Measurements from ENCODE around the gene DUSP5. TPM values are rescaled to one million over a fixed set of nuclear protein-coding genes. Genes with fewer than 3 reads are reported as not detected.

The DUSP5 gene
- total RNA-seq, 2 experiments from 2014 or later, result 64.3 to 66.2 TPM

DNA sequence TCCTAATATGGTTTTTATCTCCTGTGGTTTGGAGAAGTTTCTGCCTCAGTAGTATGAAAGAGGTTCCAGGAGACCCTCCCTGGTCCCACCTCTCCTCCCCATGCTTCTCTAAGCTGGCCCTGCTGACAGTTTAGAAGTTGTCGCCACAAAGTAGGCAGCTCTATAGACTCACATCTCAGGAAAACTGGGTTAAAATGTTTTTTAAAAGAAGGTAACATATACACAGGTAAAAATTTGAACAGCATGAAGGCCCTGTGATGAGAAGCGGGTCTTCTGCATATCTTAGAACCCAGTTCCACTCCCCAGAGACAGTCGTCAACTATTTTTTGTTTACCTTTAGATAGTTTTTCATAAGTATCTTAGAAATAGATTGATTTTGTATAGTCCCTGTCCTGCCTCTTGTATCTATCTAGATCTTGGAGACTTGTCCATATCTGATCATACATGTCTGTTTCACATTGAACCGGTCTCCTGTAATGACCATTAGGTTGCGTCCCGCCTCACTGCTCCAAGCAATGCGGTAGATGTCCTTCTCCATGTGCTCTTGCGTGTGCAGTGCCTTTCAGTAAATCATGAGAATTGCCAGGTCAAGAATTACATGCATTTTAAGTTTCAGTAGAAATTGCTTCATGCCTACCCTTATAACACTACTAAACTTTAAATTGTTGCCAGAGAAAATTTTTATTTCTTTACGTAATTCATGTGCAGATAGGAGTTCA, 2.2 kb downstream of the DUSP5 start:
- ATAC-seq (ENCODE audit: poor library complexity) (no peak), DNase-seq (no peak)
- peak overlapping the region; percentile 79 for H3K27ac Mint-ChIP-seq
- TF ChIP-seq, protein P1, sequence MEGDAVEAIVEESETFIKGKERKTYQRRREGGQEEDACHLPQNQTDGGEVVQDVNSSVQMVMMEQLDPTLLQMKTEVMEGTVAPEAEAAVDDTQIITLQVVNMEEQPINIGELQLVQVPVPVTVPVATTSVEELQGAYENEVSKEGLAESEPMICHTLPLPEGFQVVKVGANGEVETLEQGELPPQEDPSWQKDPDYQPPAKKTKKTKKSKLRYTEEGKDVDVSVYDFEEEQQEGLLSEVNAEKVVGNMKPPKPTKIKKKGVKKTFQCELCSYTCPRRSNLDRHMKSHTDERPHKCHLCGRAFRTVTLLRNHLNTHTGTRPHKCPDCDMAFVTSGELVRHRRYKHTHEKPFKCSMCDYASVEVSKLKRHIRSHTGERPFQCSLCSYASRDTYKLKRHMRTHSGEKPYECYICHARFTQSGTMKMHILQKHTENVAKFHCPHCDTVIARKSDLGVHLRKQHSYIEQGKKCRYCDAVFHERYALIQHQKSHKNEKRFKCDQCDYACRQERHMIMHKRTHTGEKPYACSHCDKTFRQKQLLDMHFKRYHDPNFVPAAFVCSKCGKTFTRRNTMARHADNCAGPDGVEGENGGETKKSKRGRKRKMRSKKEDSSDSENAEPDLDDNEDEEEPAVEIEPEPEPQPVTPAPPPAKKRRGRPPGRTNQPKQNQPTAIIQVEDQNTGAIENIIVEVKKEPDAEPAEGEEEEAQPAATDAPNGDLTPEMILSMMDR (IDR thresholded peaks at IDR 0.05), result no peak
- H3K4me1 Mint-ChIP-seq (ENCODE audit: low read depth), result peaks cover 81% of the 10 kb centered on the region
- peak overlapping the region in 1 of 2 donors; percentile 42 for H3K27ac ChIP-seq (ENCODE audit: low read depth in 1 of 2, low read length in 2 of 2)
- intact Hi-C loops (cut with DNase I, micrococcal nuclease), result loop anchor here (1.0 to 5.0 kb wide), 9 partner anchors 37 to 417 kb away; partner anchors contain the start of genes BBIP1 (in 1 of the 2), MXI1 (in 1 of the 2), SHOC2 (in 1 of the 2) and SMC3 (in 1 of the 2)
- H3K36me3 Mint-ChIP-seq (ENCODE audit: low read depth), result peaks cover 8% of the 10 kb centered on the region
- ChIA-PET CTCF (interaction anchor here (0.7 to 1.8 kb wide), 5 partner anchors 10 to 195 kb away, joined by 3 to 5 read pairs (median 3); partner anchors contain the start of gene SMNDC1), POLR2A (interaction anchor here (0.6 to 4.4 kb wide), 3 partner anchors 144 to 195 kb away, joined by 3 to 30 read pairs (median 15); partner anchors contain the start of gene SMNDC1)
- H3K9me3 Mint-ChIP-seq, result no peaks in the 10 kb centered on the region
- no peaks in the 10 kb centered on the region for H3K9me3 ChIP-seq (ENCODE audit: control insufficient read depth in 1 of 2, insufficient read depth in 1 of 2, low read length in 2 of 2)
- H3K36me3 ChIP-seq (ENCODE audit: insufficient read depth, low read length), result peaks cover 8% of the 10 kb centered on the region
- H3K4me3 Mint-ChIP-seq, result peak overlapping the region; percentile 94
- peak overlapping the region; percentile 80 for H3K4me3 ChIP-seq (ENCODE audit: low read length)
- H3K27me3 ChIP-seq (ENCODE audit: control insufficient read depth in 1 of 2, insufficient read depth in 2 of 2, low read length in 2 of 2), result no peaks in the 10 kb centered on the region
- H3K27me3 Mint-ChIP-seq, result no peaks in the 10 kb centered on the region
- H3K4me1 ChIP-seq (ENCODE audit: insufficient read depth, low read length), result peaks cover 86% of the 10 kb centered on the region

DNA sequence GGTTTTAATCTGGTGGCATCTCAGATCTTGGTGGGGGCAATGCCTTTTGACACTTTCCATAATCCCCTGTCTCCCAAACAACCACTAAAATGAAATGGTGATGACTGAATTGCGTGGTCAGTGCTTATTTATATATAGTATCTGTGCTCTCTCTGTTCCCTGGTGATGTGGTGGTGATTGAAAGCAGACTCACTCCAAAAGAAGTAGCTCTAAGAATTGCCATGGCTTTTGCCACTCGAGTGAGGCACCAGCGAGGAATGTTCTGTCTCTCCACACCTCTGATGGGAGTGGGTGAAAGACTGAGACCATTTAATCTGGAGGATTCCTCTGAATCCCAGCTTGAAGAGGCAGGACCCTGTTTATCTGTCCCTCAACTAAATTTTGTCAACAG, 2.8 kb downstream of the DUSP5 start:
- CTCF ChIA-PET, result interaction anchor here (1.3 kb wide), 2 partner anchors 9 to 194 kb away, joined by 3 to 5 read pairs; no protein-coding TSS in a partner anchor
- peak overlapping the region in 1 of 2 donors; percentile 66 for H3K27ac ChIP-seq (ENCODE audit: low read depth in 1 of 2, low read length in 2 of 2)
- intact Hi-C loops (cut with DNase I, micrococcal nuclease), result loop anchor here (5.0 kb wide), 2 partner anchors 37 to 47 kb away; no protein-coding TSS in a partner anchor

More for the DNA sequence above, 2.8 kb downstream of the DUSP5 start:
- Histone ChIP-seq H3K4me3 (ENCODE audit: low read length) (peak overlapping the region; percentile 80), H3K4me1 (ENCODE audit: insufficient read depth, low read length) (peaks cover 91% of the 10 kb centered on the region), H3K36me3 (ENCODE audit: insufficient read depth, low read length) (peaks cover 12% of the 10 kb centered on the region), H3K27me3 (ENCODE audit: control insufficient read depth in 1 of 2, insufficient read depth in 2 of 2, low read length in 2 of 2) (no peaks in the 10 kb centered on the region), H3K9me3 (ENCODE audit: control insufficient read depth in 1 of 2, insufficient read depth in 1 of 2, low read length in 2 of 2) (no peaks in the 10 kb centered on the region)
- no peak for ATAC-seq (ENCODE audit: poor library complexity)
- TF ChIP-seq, protein P1 (IDR thresholded peaks at IDR 0.05), result no peak
- Mint-ChIP-seq H3K27me3 (no peaks in the 10 kb centered on the region), H3K4me1 (ENCODE audit: low read depth) (peaks cover 83% of the 10 kb centered on the region), H3K36me3 (ENCODE audit: low read depth) (peaks cover 8% of the 10 kb centered on the region), H3K27ac (peak overlapping the region; percentile 79), H3K4me3 (peak overlapping the region; percentile 94), H3K9me3 (no peaks in the 10 kb centered on the region)
- POLR2A ChIA-PET, result interaction anchor here (0.6 to 4.4 kb wide), 2 partner anchors 145 to 195 kb away, joined by 3 to 30 read pairs; partner anchors contain the start of gene SMNDC1
- DNase-seq, result no peak
